ENCODE results near the gene DPYD.
"Not testable (repeated sequence)": the region's sequence is repeated elsewhere in the genome, so short reads cannot be mapped to it uniquely, and the experiment has no call there.

The DPYD gene

DNA sequence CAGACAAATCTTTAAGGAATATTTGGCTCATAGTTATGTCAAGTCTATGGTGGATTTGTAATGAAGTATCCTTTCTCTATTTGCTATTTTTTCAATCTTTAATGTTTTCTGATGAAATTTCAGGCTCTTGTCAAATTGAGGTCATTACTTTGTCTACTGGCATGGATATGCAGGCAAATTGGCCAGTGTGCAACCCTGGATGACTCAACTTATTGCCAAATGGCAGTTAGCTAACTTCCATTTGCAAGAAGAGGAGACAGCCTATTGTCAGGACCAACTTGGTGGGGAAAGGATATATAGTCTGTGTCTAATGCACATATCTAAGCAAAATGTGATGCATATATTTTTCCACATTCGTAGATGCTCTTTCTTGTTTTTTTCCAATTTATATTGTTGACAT is 668.8 kb downstream of the DPYD start:
- TF ChIP-seq, protein P1, sequence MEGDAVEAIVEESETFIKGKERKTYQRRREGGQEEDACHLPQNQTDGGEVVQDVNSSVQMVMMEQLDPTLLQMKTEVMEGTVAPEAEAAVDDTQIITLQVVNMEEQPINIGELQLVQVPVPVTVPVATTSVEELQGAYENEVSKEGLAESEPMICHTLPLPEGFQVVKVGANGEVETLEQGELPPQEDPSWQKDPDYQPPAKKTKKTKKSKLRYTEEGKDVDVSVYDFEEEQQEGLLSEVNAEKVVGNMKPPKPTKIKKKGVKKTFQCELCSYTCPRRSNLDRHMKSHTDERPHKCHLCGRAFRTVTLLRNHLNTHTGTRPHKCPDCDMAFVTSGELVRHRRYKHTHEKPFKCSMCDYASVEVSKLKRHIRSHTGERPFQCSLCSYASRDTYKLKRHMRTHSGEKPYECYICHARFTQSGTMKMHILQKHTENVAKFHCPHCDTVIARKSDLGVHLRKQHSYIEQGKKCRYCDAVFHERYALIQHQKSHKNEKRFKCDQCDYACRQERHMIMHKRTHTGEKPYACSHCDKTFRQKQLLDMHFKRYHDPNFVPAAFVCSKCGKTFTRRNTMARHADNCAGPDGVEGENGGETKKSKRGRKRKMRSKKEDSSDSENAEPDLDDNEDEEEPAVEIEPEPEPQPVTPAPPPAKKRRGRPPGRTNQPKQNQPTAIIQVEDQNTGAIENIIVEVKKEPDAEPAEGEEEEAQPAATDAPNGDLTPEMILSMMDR (IDR thresholded peaks at IDR 0.05; ENCODE audit: low read depth, low read length) = no peak
- H3K4me3 ChIP-seq (ENCODE audit: low read depth, low read length) = no peak overlapping the region
- in situ Hi-C loops (cut with HindIII; ENCODE audit: low sequenced_read_pairs) = no loop called here
- peak; percentile 64 for DNase-seq (ENCODE audit: low read depth, low spot score)

DNA sequence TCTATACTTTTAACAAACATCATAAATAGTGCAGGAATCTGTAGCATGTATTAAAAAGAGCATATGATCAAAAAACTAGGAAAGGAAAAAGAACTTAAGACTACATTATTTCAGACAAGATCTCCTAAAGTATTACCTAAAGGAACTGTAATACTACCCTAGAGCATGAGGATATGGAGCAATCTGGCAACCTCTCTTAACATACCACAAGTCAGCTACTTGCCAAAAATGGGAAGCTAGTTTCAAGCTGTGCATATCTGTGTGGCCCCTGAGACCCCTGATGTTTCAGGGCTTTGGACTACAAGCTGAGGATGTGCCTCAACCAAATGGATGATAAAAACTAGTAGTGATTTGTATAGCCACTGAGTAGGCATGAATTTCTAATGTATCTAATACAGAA is 673.6 kb downstream of the DPYD start:
- TF ChIP-seq, protein P1 (IDR thresholded peaks at IDR 0.05; ENCODE audit: low read depth, low read length) = no peak
- in situ Hi-C loops (cut with HindIII; ENCODE audit: low sequenced_read_pairs) = no loop called here
- peak; percentile 55 for DNase-seq (ENCODE audit: low read depth, low spot score)
- H3K4me3 ChIP-seq (ENCODE audit: low read depth, low read length) = no peak overlapping the region

DNA sequence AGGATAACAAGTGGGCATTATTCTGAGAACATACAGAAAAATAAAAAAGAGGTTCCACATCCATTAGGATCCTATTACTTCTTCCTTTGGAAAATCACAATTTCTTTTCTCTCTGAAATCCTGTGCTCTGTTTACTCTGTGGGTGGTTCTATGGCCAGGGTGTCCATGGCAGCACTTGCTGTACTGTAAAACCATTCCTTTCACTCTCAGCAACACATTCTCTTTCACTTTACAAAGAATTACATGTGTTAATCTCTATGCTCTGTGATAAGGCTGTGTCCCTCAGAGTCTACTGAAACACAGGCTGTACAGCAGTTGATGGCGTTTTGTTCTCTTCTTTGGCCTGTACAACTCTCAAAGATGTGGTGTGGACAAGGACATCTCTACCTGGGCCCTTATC is 675.2 kb downstream of the DPYD start:
- TF ChIP-seq, protein P1 (IDR thresholded peaks at IDR 0.05; ENCODE audit: low read depth, low read length) = no peak
- in situ Hi-C loops (cut with HindIII; ENCODE audit: low sequenced_read_pairs) = no loop called here
- H3K4me3 ChIP-seq (ENCODE audit: low read depth, low read length) = no peak overlapping the region
- peak; percentile 50 for DNase-seq (ENCODE audit: low read depth, low spot score)

DNA sequence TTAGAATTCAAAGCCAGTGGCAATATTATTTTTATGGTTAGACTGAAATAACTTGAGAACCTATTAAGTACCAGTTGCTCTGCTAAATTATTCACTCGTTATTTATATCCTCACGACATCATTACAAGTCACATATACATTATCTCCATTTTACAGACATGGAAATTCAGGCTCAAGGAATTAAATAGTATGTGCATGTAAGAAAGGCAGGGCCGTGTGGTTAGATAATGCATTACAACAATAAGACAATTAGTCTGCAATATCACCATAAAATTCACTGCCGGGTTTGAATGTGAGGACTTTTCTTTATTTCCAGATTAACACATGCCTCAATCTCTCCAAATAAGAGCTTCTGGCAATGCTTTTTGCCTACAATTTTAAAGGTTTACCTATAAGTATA is 675.8 kb downstream of the DPYD start:
- H3K4me3 ChIP-seq (ENCODE audit: low read depth, low read length) = no peak overlapping the region
- in situ Hi-C loops (cut with HindIII; ENCODE audit: low sequenced_read_pairs) = no loop called here
- TF ChIP-seq, protein P1 (IDR thresholded peaks at IDR 0.05; ENCODE audit: low read depth, low read length) = no peak
- DNase-seq (ENCODE audit: low read depth, low spot score) = peak; percentile 3

DNA sequence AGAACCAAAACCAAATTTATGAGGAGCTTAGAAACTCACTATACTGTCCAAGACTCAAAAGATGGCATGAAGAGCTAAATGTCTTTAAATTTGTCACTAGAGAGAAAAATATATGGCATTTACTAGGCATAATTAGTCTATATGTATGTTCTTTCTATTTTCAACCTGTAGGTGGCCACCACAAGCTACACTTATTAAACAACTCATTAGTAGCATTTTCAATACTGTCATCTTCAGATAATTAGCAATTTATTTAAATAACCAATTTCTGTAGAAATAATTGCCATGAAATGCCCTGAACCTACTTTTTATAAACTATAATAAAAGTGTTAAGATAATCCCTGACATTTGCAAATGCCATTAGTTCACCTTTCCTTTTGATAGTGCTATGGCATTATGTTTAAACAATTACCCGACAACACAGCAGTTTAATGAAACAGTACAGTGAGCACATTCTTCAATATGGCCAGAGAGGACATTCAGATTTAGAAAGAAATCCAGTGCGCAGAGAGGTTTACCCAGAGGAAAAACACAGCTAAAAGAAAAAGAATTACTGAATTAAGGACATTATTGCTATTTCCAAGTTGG is 676.8 kb downstream of the DPYD start:
- in situ Hi-C loops (cut with HindIII; ENCODE audit: low sequenced_read_pairs) = no loop called here
- no peak overlapping the region for H3K4me3 ChIP-seq (ENCODE audit: low read depth, low read length)
- TF ChIP-seq, protein P1 (IDR thresholded peaks at IDR 0.05; ENCODE audit: low read depth, low read length) = peak; percentile 42
- peak; percentile 43 for DNase-seq (ENCODE audit: low read depth, low spot score)

DNA sequence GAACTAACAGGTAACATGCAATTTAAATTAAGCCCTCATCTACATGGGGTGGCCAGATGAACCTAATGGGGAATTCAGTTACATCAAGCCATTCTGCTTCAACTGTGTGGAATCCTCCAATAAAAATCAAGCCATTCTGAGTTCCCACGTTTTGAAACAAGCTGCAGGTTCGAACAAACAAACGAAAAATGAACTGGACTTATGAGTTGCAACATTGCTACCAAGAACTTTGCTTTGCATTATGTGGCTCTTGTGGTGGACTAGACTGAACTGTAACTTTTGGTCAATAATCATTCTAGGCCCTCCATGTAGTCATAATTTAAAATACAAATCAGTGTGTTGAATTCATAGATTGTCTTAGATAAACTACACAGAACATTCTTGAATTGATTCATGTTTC is 682.0 kb downstream of the DPYD start:
- no peak overlapping the region for H3K4me3 ChIP-seq (ENCODE audit: low read depth, low read length)
- in situ Hi-C loops (cut with HindIII; ENCODE audit: low sequenced_read_pairs) = no loop called here
- TF ChIP-seq, protein P1 (IDR thresholded peaks at IDR 0.05; ENCODE audit: low read depth, low read length) = no peak
- no peak for DNase-seq (ENCODE audit: low read depth, low spot score)

DNA sequence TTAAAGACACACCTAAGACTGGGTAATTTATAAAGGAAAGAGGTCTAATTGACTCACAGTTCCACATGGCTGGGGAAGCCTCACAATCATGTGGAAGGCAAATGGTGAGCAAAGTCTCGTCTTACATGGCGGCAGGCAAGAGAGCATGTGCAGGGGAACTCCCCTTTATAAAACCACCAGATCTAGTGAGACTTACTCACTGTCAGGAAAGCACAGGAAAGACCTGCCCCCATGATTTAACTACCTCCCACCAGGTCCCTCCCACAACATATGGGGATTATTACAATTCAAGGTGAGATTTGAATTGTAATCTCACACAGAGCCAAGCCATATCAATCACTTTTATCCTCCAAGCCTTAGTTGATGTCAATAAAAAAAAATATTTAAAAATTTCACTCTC is 689.5 kb downstream of the DPYD start:
- in situ Hi-C loops (cut with HindIII; ENCODE audit: low sequenced_read_pairs); H3K4me3 ChIP-seq (ENCODE audit: low read depth, low read length); DNase-seq (ENCODE audit: low read depth, low spot score): not testable (repeated sequence)
